Posterior cingulate gyrus (tissue), 11 donors: ENCODE results near the gene FADS1.
A peak's percentile ranks its signal among the peaks of the same experiment; 100 is the strongest.

Experiments
- DNase-seq, 10 donors: peaks; one replicate each; pipeline versions ENCODE4 v3.0.0 to v3.0.0-alpha.2; 2020 to 2021; ENCODE audit warnings: mixed read lengths in 3 of 10
- intact Hi-C: fragments of 100-400 bp; cut with DNase I; formaldehyde crosslinking; loops from one replicate; pipeline ENCODE4 v1.15.1; 2023

The FADS1 gene

GRCh38 chr11:61828629-61829407 is 12.0 kb upstream of the FADS1 start:
- peak in 8 of 10 donors; percentile 21 to 92 (median 50) for DNase-seq
- intact Hi-C loops: no loop called here

GRCh38 chr11:61828379-61828628 is 11.5 kb upstream of the FADS1 start:
- intact Hi-C loops: no loop called here
- no peak for DNase-seq

- peak; percentile 86 to 99 (median 98) for DNase-seq
- intact Hi-C loops: no loop called here
Observed at GRCh38 chr11:61827571-61828378, 11.0 kb upstream of the FADS1 start, which contains the start of gene FADS2. FADS2 (plus strand) TSS chr11:61828300; CDS start chr11:61828391, 91 bp downstream.

- DNase-seq: peak in 4 of 10 donors; percentile 22 to 78 (median 57)
Observed at GRCh38 chr11:61826930-61827570, 10.2 kb upstream of the FADS1 start.

GRCh38 chr11:61820174-61820573 is 3.4 kb upstream of the FADS1 start:
- intact Hi-C loops: no loop called here
- no peak for DNase-seq

More at GRCh38 chr11:61826930-61827570, 10.2 kb upstream of the FADS1 start:
- intact Hi-C loops: no loop called here

- intact Hi-C loops: loop anchor here (5.0 kb wide), 1 partner anchor 75 kb away; the partner anchor contains the start of gene FADS3
- DNase-seq: no peak
Observed at GRCh38 chr11:61817471-61818202, 834 bp upstream of the FADS1 start.

GRCh38 chr11:61815790-61816735 is 740 bp downstream of the FADS1 start:
- intact Hi-C loops: loop anchor here (5.0 kb wide), 1 partner anchor 76 kb away; the partner anchor contains the start of gene FADS3
- peak; percentile 50 to 93 (median 58) for DNase-seq

- DNase-seq: peak; percentile 93 to 99 (median 96)
- intact Hi-C loops: loop anchor here (5.0 kb wide), 1 partner anchor 77 kb away; the partner anchor contains the start of gene FADS3
Observed at GRCh38 chr11:61814958-61815789, 1.6 kb downstream of the FADS1 start.

GRCh38 chr11:61814247-61814957 is 2.4 kb downstream of the FADS1 start:
- intact Hi-C loops: no loop called here
- peak in 8 of 10 donors; percentile 50 to 93 (median 62) for DNase-seq

- peak in 1 of 10 donors; percentile 42 for DNase-seq
- intact Hi-C loops: no loop called here
Observed at GRCh38 chr11:61812736-61813411, 3.9 kb downstream of the FADS1 start.

- peak in 1 of 10 donors; percentile 22 for DNase-seq
- intact Hi-C loops: no loop called here
Observed at GRCh38 chr11:61811831-61812230, 5.0 kb downstream of the FADS1 start.

- intact Hi-C loops: no loop called here
- DNase-seq: peak in 1 of 10 donors; percentile 72
Observed at GRCh38 chr11:61810671-61811175, 6.1 kb downstream of the FADS1 start.

GRCh38 chr11:61806785-61807184 is 10.0 kb downstream of the FADS1 start:
- DNase-seq: no peak
- intact Hi-C loops: no loop called here

GRCh38 chr11:61805146-61805545 is 11.7 kb downstream of the FADS1 start:
- DNase-seq: no peak
- intact Hi-C loops: no loop called here

GRCh38 chr11:61803889-61804647 is 12.7 kb downstream of the FADS1 start:
- intact Hi-C loops: loop anchor here (5.0 kb wide), 1 partner anchor 48 kb away; no protein-coding TSS in a partner anchor
- DNase-seq: no peak

GRCh38 chr11:61802605-61803004 is 14.2 kb downstream of the FADS1 start:
- DNase-seq: no peak
- intact Hi-C loops: loop anchor here (5.0 kb wide), 1 partner anchor 50 kb away; no protein-coding TSS in a partner anchor
